SU-DHL-6 (cell line): ENCODE measurements around the gene PLXNA2.

Experiments
- CTCF ChIP-seq: fragments of 200-600 bp; sonication (generic); IDR thresholded peaks from one replicate; pipeline ENCODE4 v1.5.1; 2017; ENCODE audit warnings: antibody characterized with exemption, mild to moderate bottlenecking, low read length, moderate library complexity; ENCODE audit not compliant: insufficient read depth, poor library complexity, severe bottlenecking
- EZH2phosphoT487 ChIP-seq: fragments of 200-600 bp; sonication (generic), shearing (Covaris generic); conservative IDR thresholded peaks from 2 replicates; pipeline ENCODE4 v1.6.1; 2018; ENCODE audit warnings: mild to moderate bottlenecking, antibody characterized with exemption, low read length, moderate library complexity, mixed read lengths

- TF ChIP-seq CTCF (no peak), EZH2phosphoT487 (no peak)
These were observed 74.9 kb downstream of the PLXNA2 start for GRCh38 chr1:208169081-208169879.
